OCI-LY1 (cell line): ENCODE measurements around the gene ZNF710.
A peak's percentile ranks its signal among the peaks of the same experiment; 100 is the strongest.

Experiments used
- H2AFZ ChIP-seq: fragments of 200-600 bp; sonication (generic), shearing (Covaris generic); 2 replicates; pipeline ENCODE4 v1.6.0; 2014; ENCODE audit warnings: antibody characterized with exemption, mild to moderate bottlenecking, low read length
- H3F3A ChIP-seq: fragments of 200-600 bp; sonication (generic), shearing (Covaris generic); 2 replicates; pipeline ENCODE4 v1.6.0; 2014; ENCODE audit warnings: mild to moderate bottlenecking, antibody characterized with exemption, low read length, moderate library complexity; ENCODE audit not compliant: insufficient read depth
- H3K27ac ChIP-seq: fragments of 200-600 bp; sonication (generic); 2 replicates; pipeline ENCODE4 v1.5.1; 2014; ENCODE audit warnings: low read length, mixed run types, mild to moderate bottlenecking, low read depth; ENCODE audit not compliant: poor library complexity, severe bottlenecking
- H3K27me3 ChIP-seq: fragments of 200-600 bp; sonication (generic); 2 replicates; pipeline ENCODE4 v1.6.0; 2014; ENCODE audit warnings: antibody characterized with exemption, mild to moderate bottlenecking, low read length, moderate library complexity; ENCODE audit not compliant: insufficient read depth
- H3K36me3 ChIP-seq: fragments of 200-600 bp; sonication (generic); 2 replicates; pipeline ENCODE4 v1.6.1; 2014; ENCODE audit warnings: mild to moderate bottlenecking, antibody characterized with exemption, low read length, moderate library complexity, mixed read lengths; ENCODE audit not compliant: insufficient read depth
- H3K4me1 ChIP-seq: fragments of 200-600 bp; sonication (generic); 2 replicates; pipeline ENCODE4 v1.5.1; 2014; ENCODE audit warnings: mild to moderate bottlenecking, low read length, moderate library complexity; ENCODE audit not compliant: insufficient read depth, severe bottlenecking
- H3K4me2 ChIP-seq: fragments of 200-600 bp; sonication (generic), shearing (Covaris generic); 2 replicates; pipeline ENCODE4 v1.6.1; 2014; ENCODE audit warnings: low read length
- H3K4me3 ChIP-seq: fragments of 200-600 bp; sonication (generic); 2 replicates; pipeline ENCODE4 v1.5.1; 2014; ENCODE audit warnings: low read length, low read depth, mild to moderate bottlenecking, mixed read lengths; ENCODE audit not compliant: poor library complexity, severe bottlenecking
- H3K79me2 ChIP-seq: fragments of 200-600 bp; shearing (Covaris generic); 2 replicates; pipeline ENCODE4 v1.6.1; 2016; ENCODE audit warnings: mixed run types, low read length, mixed read lengths; ENCODE audit not compliant: insufficient read depth
- H3K9ac ChIP-seq: fragments of 200-600 bp; sonication (generic), shearing (Covaris generic); 2 replicates; pipeline ENCODE4 v1.6.1; 2014; ENCODE audit warnings: mild to moderate bottlenecking, low read length, mixed read lengths
- H3K9me2 ChIP-seq: fragments of 200-600 bp; sonication (generic), shearing (Covaris generic); 2 replicates; pipeline ENCODE4 v1.6.1; 2014; ENCODE audit warnings: low read depth, mild to moderate bottlenecking, low read length, mixed read lengths
- H3K9me3 ChIP-seq: fragments of 200-600 bp; shearing (Covaris generic); 2 replicates; pipeline ENCODE4 v1.6.1; 2014; ENCODE audit warnings: low read length, mixed read lengths
- H4K20me1 ChIP-seq: fragments of 200-600 bp; sonication (generic), shearing (Covaris generic); 2 replicates; pipeline ENCODE4 v1.6.0; 2016; ENCODE audit warnings: mild to moderate bottlenecking, low read length; ENCODE audit not compliant: insufficient read depth
- EZH2 ChIP-seq: fragments of 200-600 bp; sonication (generic), shearing (Covaris generic); IDR thresholded peaks from 2 replicates; pipeline ENCODE4 v1.8.0; 2017; ENCODE audit warnings: borderline replicate concordance, mixed run types, mild to moderate bottlenecking, antibody characterized with exemption, low read length, moderate library complexity, mixed read lengths
- TF ChIP-seq, protein P1 (sequence below): fragments of 200-600 bp; sonication (generic), shearing (Covaris generic); IDR thresholded peaks from 2 replicates; pipeline ENCODE4 v1.5.1; 2017; ENCODE audit warnings: mild to moderate bottlenecking, antibody characterized with exemption, low read length, moderate library complexity, mixed read lengths

Gene ZNF710

DNA sequence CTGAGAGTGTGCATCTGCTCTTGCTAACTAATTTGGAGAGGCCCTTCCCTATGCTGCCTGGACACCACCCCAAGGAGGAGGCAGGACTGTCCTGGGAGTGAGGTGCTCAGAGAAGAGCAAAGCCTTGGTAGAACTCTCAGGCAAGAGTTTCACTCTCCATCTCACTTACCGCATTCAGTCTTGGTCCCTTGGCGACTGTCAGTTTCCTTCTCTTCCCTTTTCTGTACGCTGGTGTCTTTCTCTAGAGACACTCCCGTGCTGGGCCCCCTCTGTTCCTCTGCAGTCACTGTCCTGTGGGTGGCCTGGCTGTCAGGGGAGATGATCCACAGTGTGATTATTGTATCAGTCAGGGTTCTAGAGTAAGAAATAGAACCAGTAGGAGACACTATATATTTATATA lies 57.2 kb downstream of the ZNF710 start:
- H3K4me1 ChIP-seq, result peaks cover 69% of the 10 kb centered on the region
- TF ChIP-seq EZH2, result no peak
- TF ChIP-seq, protein P1, sequence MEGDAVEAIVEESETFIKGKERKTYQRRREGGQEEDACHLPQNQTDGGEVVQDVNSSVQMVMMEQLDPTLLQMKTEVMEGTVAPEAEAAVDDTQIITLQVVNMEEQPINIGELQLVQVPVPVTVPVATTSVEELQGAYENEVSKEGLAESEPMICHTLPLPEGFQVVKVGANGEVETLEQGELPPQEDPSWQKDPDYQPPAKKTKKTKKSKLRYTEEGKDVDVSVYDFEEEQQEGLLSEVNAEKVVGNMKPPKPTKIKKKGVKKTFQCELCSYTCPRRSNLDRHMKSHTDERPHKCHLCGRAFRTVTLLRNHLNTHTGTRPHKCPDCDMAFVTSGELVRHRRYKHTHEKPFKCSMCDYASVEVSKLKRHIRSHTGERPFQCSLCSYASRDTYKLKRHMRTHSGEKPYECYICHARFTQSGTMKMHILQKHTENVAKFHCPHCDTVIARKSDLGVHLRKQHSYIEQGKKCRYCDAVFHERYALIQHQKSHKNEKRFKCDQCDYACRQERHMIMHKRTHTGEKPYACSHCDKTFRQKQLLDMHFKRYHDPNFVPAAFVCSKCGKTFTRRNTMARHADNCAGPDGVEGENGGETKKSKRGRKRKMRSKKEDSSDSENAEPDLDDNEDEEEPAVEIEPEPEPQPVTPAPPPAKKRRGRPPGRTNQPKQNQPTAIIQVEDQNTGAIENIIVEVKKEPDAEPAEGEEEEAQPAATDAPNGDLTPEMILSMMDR, result no peak
- H3K4me2 ChIP-seq, result peak overlapping the region; percentile 39; the same call in 1 of the 2 replicates
- no peaks in the 10 kb centered on the region for H3K27me3 ChIP-seq
- H3K27ac ChIP-seq, result peak overlapping the region; percentile 97
- H2AFZ ChIP-seq, result no peak overlapping the region
- H4K20me1 ChIP-seq, result no peaks in the 10 kb centered on the region
- no peaks in the 10 kb centered on the region for H3K9me2 ChIP-seq
- peak overlapping the region; percentile 45; the same call in 1 of the 2 replicates for H3K9ac ChIP-seq
- no peaks in the 10 kb centered on the region for H3K36me3 ChIP-seq
- H3F3A ChIP-seq, result no peaks in the 10 kb centered on the region
- no peaks in the 10 kb centered on the region for H3K9me3 ChIP-seq
- no peak overlapping the region for H3K4me3 ChIP-seq
- H3K79me2 ChIP-seq, result no peaks in the 10 kb centered on the region

DNA sequence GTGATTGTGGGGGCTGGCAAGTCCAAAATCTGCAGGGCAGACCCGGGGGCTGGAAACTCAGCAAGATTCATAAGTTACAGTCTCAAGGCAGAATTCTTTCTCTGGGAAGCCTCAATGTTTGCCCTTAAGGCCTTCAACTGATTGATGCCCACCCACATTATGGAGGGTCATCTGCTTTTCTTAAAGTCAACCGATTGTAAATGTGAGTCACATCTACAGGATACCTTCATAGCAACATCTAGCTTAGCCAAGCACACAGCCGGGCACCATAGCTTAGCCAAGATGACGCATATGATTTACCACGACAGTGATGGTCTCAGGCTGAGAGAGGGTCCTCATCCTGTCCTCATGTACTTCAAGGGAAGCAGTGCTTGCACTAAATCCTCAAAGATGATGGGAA lies 57.7 kb downstream of the ZNF710 start:
- H3F3A ChIP-seq, result no peaks in the 10 kb centered on the region
- peak overlapping the region; percentile 97 for H3K27ac ChIP-seq
- peak overlapping the region; percentile 10 for H3K4me3 ChIP-seq
- no peaks in the 10 kb centered on the region for H3K9me3 ChIP-seq
- no peak for TF ChIP-seq EZH2
- TF ChIP-seq, protein P1, result no peak
- no peaks in the 10 kb centered on the region for H4K20me1 ChIP-seq
- H3K4me1 ChIP-seq, result peaks cover 74% of the 10 kb centered on the region
- no peaks in the 10 kb centered on the region for H3K9me2 ChIP-seq
- H3K27me3 ChIP-seq, result no peaks in the 10 kb centered on the region
- peak overlapping the region; percentile 53; the same call in 1 of the 2 replicates for H3K9ac ChIP-seq
- H2AFZ ChIP-seq, result no peak overlapping the region
- no peaks in the 10 kb centered on the region for H3K79me2 ChIP-seq
- peak overlapping the region; percentile 53 for H3K4me2 ChIP-seq
- H3K36me3 ChIP-seq, result no peaks in the 10 kb centered on the region

DNA sequence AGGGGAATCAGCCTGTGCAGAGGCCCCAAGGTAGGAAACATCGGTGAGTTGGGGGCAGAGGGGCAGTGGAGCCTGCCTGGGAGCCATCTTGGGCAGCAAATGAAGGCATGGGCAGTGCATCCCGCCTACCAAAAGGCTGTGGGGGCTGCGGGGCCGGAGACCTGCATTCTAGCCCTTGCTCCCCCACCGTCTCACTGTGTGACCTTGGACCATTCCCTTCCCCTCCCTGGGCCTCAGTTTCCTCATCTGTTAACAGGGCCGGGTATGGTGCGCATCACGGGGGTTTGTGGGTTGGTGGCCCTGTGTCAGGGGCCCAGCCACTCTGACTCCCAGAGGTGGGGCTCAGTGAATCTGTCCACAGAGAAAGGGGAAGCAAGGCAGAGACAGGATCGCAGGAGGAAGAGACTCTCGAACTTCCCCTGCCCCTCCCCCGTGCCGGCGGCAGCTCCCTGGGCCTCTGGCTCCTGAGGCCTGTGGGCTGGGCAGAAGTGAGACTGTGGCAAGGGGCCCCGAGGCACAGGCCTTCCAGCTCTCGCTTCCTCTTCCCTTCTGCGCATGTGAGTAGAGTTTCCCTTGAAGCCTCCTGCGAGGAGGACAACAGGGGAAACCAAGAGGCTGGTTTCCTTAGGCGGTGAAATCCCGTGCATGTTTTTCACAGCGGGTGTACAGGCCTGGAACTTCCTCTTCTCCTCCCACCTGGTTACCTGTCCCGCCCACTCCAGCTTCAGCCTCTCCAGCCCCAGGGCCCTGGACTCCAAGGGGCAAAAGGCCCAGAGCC lies 58.3 kb downstream of the ZNF710 start:
- no peaks in the 10 kb centered on the region for H4K20me1 ChIP-seq
- H3K79me2 ChIP-seq, result no peaks in the 10 kb centered on the region
- peak overlapping the region; percentile 97 for H3K27ac ChIP-seq
- peak overlapping the region; percentile 53; the same call in 1 of the 2 replicates for H3K9ac ChIP-seq
- peaks cover 78% of the 10 kb centered on the region for H3K4me1 ChIP-seq
- peak overlapping the region; percentile 10 for H3K4me3 ChIP-seq
- no peaks in the 10 kb centered on the region for H3K36me3 ChIP-seq
- no peak overlapping the region for H2AFZ ChIP-seq
- H3K9me3 ChIP-seq, result no peaks in the 10 kb centered on the region
- no peaks in the 10 kb centered on the region for H3K27me3 ChIP-seq
- peak overlapping the region; percentile 53 for H3K4me2 ChIP-seq
- TF ChIP-seq, protein P1, result no peak
- TF ChIP-seq EZH2, result no peak
- no peaks in the 10 kb centered on the region for H3F3A ChIP-seq
- no peaks in the 10 kb centered on the region for H3K9me2 ChIP-seq
